ENCODE results near the gene FAM135A.
A peak's percentile ranks its signal among the peaks of the same experiment; 100 is the strongest.

FAM135A gene

DNA sequence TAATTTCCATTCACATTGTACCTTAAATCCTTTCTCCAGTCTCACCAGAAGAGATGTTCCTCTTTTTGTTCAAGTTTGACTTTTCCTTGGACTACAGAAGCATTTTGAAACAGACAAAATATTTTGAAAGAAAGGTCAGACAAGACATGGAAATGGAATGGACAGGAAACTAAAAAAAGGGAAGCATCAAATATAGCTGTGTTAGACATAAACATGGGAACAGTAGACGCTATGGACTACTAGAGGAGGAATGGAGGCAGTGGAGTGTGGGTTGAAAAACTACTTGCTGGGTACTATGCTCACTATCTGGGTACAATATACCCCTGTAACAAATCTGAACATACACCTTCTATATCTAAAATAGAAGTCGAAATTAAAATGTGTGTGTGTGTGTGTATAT, 4.1 kb upstream of the FAM135A start:
- in situ Hi-C loops (cut with MboI; ENCODE audit: low sequenced_read_pairs, unreplicated experiment) = loop anchor here (25.0 kb wide), 1 partner anchor 278 kb away; no protein-coding TSS in a partner anchor
- TF ChIP-seq, protein P1, sequence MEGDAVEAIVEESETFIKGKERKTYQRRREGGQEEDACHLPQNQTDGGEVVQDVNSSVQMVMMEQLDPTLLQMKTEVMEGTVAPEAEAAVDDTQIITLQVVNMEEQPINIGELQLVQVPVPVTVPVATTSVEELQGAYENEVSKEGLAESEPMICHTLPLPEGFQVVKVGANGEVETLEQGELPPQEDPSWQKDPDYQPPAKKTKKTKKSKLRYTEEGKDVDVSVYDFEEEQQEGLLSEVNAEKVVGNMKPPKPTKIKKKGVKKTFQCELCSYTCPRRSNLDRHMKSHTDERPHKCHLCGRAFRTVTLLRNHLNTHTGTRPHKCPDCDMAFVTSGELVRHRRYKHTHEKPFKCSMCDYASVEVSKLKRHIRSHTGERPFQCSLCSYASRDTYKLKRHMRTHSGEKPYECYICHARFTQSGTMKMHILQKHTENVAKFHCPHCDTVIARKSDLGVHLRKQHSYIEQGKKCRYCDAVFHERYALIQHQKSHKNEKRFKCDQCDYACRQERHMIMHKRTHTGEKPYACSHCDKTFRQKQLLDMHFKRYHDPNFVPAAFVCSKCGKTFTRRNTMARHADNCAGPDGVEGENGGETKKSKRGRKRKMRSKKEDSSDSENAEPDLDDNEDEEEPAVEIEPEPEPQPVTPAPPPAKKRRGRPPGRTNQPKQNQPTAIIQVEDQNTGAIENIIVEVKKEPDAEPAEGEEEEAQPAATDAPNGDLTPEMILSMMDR (IDR thresholded peaks at IDR 0.05; ENCODE audit: borderline replicate concordance, control extremely low read depth, extremely low read depth, insufficient read depth, missing control alignments) = no peak
- no peak for DNase-seq (ENCODE audit: low spot score)

DNA sequence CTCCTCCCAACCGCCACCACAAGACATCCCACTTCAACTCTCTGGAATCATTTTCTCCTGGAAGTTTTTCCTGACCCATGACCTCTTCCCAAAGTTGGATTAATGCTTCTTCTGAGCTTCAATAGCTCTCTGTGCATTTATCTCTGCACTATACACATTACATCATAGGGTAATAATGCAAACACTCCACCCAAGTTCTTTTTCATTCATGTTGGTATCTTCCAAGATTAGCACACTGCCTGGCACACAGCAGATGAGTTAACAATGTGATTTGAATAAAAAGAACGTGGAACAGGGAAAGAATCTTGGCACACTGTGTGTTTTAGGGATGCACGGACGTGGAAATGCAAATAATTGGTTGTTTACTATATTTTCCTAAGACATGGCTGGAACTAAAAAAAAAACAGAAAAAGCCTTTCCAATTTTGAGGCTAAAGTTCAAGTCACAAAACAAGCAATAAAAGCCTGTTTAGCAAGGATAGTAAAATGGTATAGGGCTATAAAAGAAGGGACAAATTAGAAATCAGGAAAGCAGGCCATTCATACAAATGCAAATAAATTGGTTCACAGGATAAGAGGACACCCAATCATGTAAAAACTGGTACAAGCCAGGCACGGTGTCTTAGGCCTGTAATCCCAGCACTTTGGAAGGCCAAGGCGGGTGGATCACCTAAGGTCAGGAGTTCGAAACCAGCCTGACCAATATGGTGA, 1.6 kb upstream of the FAM135A start:
- in situ Hi-C loops (cut with MboI; ENCODE audit: low sequenced_read_pairs, unreplicated experiment) = loop anchor here (25.0 kb wide), 1 partner anchor 276 kb away; no protein-coding TSS in a partner anchor
- DNase-seq (ENCODE audit: low spot score) = no peak
- TF ChIP-seq, protein P1 (IDR thresholded peaks at IDR 0.05; ENCODE audit: borderline replicate concordance, control extremely low read depth, extremely low read depth, insufficient read depth, missing control alignments) = no peak

DNA sequence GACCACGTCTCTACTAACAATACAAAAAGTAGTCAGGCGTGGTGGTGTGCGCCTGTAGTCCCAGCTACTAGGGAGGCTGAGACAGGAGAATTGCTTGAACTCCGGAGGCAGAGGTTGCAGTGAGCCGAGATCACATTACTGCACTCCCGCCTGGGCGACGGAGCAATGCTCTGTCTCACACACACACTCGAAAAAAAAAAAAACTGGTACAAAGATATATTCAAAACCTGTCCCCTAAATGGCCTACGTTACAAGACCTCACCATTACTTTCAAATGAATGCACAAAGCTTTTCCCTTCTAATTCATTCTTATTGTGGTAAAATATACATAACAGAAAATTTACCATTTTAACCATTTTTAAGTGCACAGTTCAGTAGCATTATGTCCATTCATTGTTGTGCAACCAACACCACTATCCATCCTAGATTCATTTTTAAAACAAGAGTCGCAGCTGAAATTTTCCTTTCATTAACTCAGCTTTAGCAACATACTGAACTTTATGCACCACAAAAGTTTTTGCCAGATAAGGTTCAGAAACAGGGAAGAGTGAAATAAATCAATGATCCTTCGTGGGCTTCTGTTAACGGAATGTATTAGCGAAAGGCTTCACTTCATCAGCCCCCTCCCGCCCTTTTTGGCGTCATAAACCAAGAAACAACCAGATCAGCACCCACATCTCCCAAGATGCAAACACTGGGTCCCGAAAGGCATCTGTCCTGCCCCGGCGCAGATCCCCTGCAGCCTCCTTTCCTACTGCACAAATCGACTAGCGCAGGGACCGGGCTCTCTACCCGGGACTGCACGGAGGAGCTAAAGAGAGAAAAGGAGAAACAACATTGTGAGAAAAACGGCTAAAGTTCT, 825 bp upstream of the FAM135A start:
- in situ Hi-C loops (cut with MboI; ENCODE audit: low sequenced_read_pairs, unreplicated experiment) = loop anchor here (25.0 kb wide), 1 partner anchor 275 kb away; no protein-coding TSS in a partner anchor
- DNase-seq (ENCODE audit: low spot score) = no peak
- TF ChIP-seq, protein P1 (IDR thresholded peaks at IDR 0.05; ENCODE audit: borderline replicate concordance, control extremely low read depth, extremely low read depth, insufficient read depth, missing control alignments) = no peak

DNA sequence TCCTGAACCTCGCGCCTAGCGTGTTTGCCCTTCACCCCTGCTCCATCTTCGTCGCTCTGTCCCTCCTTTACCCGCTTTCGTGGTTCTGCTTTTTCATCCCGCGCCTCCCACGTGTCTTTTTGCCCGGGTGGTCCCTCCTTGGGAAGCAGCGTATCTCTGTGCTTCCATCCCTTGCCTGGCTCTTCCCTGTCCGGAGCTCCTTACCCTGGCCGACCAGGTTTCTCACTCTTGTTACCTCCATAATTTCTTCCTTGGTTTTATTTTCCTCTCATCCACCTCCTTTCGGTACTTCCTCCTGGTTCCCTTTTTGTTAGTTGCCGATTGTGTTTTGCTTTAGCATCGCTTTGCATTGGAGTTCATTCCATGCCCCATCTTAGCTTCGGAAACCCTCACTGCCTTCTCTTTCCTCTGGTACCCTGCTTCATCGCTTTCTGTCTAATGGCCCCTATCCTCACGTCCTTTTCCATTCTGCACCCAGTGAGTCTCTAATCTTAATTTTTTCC, 735 bp downstream of the FAM135A start:
- in situ Hi-C loops (cut with MboI; ENCODE audit: low sequenced_read_pairs, unreplicated experiment) = loop anchor here (25.0 kb wide), 1 partner anchor 273 kb away; no protein-coding TSS in a partner anchor
- TF ChIP-seq, protein P1 (IDR thresholded peaks at IDR 0.05; ENCODE audit: borderline replicate concordance, control extremely low read depth, extremely low read depth, insufficient read depth, missing control alignments) = no peak
- no peak for DNase-seq (ENCODE audit: low spot score)

DNA sequence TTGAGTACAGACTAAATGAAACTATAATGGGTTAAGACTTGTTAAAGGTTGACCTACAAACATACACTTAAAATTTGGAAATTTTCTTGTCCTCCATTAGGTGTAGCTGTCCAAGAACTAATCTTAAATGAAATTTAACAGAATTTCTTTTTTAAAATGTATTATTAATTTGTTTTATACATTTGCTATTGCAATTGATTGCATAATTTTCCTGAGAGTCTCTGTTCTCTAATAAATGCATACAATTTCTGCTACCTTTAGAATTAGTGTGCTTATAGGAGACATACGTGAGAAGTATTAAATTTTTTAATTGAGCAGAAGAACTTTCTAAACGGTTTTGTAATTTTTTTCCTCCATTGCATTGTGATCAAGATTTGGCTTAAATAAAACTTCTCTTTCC, 1.5 kb downstream of the FAM135A start:
- in situ Hi-C loops (cut with MboI; ENCODE audit: low sequenced_read_pairs, unreplicated experiment) = loop anchor here (25.0 kb wide), 1 partner anchor 272 kb away; no protein-coding TSS in a partner anchor

DNA sequence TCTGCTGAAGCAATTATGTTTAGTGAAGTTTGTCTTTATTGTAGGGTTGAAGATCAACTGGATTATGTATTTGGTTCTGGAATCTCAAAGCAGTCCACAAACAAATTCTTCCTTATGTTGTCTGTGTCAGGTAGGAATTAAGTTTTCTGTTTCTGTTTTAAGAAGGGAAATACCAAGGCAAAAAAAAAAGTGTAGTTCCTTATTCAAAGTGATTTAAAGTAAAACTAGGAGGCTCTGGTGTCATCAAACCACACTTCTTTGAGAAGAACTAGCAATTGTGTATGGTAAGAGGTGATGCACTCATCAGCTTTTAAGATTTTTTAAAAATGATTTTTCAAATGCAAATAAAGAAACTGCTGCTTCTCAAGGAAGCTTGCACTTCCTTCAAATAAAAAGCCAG, 1.9 kb downstream of the FAM135A start:
- DNase-seq (ENCODE audit: low spot score) = peak; percentile 28
- in situ Hi-C loops (cut with MboI; ENCODE audit: low sequenced_read_pairs, unreplicated experiment) = loop anchor here (25.0 kb wide), 1 partner anchor 272 kb away; no protein-coding TSS in a partner anchor
- TF ChIP-seq, protein P1 (IDR thresholded peaks at IDR 0.05; ENCODE audit: borderline replicate concordance, control extremely low read depth, extremely low read depth, insufficient read depth, missing control alignments) = no peak

More for the DNA sequence above, 1.5 kb downstream of the FAM135A start:
- no peak for DNase-seq (ENCODE audit: low spot score)
- TF ChIP-seq, protein P1 (IDR thresholded peaks at IDR 0.05; ENCODE audit: borderline replicate concordance, control extremely low read depth, extremely low read depth, insufficient read depth, missing control alignments) = no peak
